Fibroblast of lung (primary cell): ENCODE data around the gene JARID2. TPM values are rescaled to one million over a fixed set of nuclear protein-coding genes. Genes with fewer than 3 reads are reported as not detected.

Source experiments
- DNase-seq, 2 donors: peaks; one replicate each; pipeline versions ENCODE4 v3.0.0 to v3.0.0-alpha.2; 2010; ENCODE audit warnings: low read depth in 2 of 2
- H2AFZ ChIP-seq: 2 replicates; pipeline ENCODE4 v1.5.1; 2012; ENCODE audit warnings: low read length, control low read depth, inconsistent platforms
- H3K27ac ChIP-seq: 2 replicates; pipeline ENCODE4 v1.5.1; 2011; ENCODE audit warnings: low read length, control low read depth; ENCODE audit not compliant: insufficient read depth
- H3K27me3 ChIP-seq: 2 replicates; pipeline ENCODE4 v1.5.1; 2011; ENCODE audit warnings: mild to moderate bottlenecking, low read length; ENCODE audit not compliant: control insufficient read depth, insufficient read depth
- H3K36me3 ChIP-seq: 2 replicates; pipeline ENCODE4 v1.5.1; 2011; ENCODE audit warnings: low read length; ENCODE audit not compliant: control insufficient read depth, insufficient read depth
- H3K4me1 ChIP-seq: 2 replicates; pipeline ENCODE4 v1.5.1; 2011; ENCODE audit warnings: low read length; ENCODE audit not compliant: control insufficient read depth, insufficient read depth; ENCODE audit errors: extremely low read depth
- H3K4me2 ChIP-seq: 2 replicates; pipeline ENCODE4 v1.5.1; 2011; ENCODE audit warnings: low read length, control low read depth; ENCODE audit not compliant: insufficient read depth; ENCODE audit errors: extremely low read depth
- H3K4me3 ChIP-seq, 4 experiments: fragments of 200-600 bp in 1 of 4; sonication (generic) in 1 of 4; replicated peaks in 1 of 4; 2 replicates each; pipeline ENCODE4 v1.5.1; 2011 to 2016; ENCODE audit warnings: low read length in 4 of 4, low read depth in 3 of 4, mild to moderate bottlenecking in 3 of 4, control low read depth in 2 of 4, inconsistent platforms in 1 of 4, mixed read lengths in 1 of 4; ENCODE audit not compliant: insufficient read depth in 1 of 4; ENCODE audit errors: control extremely low read depth in 1 of 4
- H3K79me2 ChIP-seq: 2 replicates; pipeline ENCODE4 v1.5.1; 2012; ENCODE audit warnings: mild to moderate bottlenecking, low read length, inconsistent platforms; ENCODE audit not compliant: control insufficient read depth, insufficient read depth
- H3K9ac ChIP-seq: 2 replicates; pipeline ENCODE4 v1.5.1; 2011; ENCODE audit warnings: mild to moderate bottlenecking, low read length, control low read depth; ENCODE audit not compliant: insufficient read depth
- H3K9me3 ChIP-seq: 2 replicates; pipeline ENCODE4 v1.5.1; 2012; ENCODE audit warnings: low read depth, low read length; ENCODE audit not compliant: control insufficient read depth, insufficient read depth
- H4K20me1 ChIP-seq: 2 replicates; pipeline ENCODE4 v1.5.1; 2011; ENCODE audit warnings: low read length; ENCODE audit not compliant: control insufficient read depth, insufficient read depth; ENCODE audit errors: extremely low read depth
- CTCF ChIP-seq, 2 donors: IDR thresholded peaks in 1 of 2; conservative IDR thresholded peaks in 1 of 2; 1 replicate in 1 of 2; 2 replicates in 1 of 2; pipeline ENCODE4 v1.5.1; 2011 to 2012; ENCODE audit warnings: low read length in 2 of 2, control low read depth in 1 of 2, inconsistent platforms in 1 of 2, low read depth in 1 of 2, mild to moderate bottlenecking in 1 of 2
- EZH2 ChIP-seq: IDR thresholded peaks from 2 replicates; pipeline ENCODE4 v1.5.1; 2012; ENCODE audit warnings: low read length, control low read depth, mild to moderate bottlenecking; ENCODE audit errors: missing control alignments
- polyA plus RNA-seq, 2 donors: library from polyadenylated mRNA; depleted of rRNA in 1 of 2; stranded (reverse) in 1 of 2; unstranded in 1 of 2; fragments of >200 nt; gene quantifications; 2 replicates each; pipeline ENCODE4 v1.2.1, GENCODE V29; 2011 to 2012; ENCODE audit warnings: missing spikeins in 1 of 2
- total RNA-seq: library from RNA; depleted of rRNA; stranded (reverse); fragments of >200 nt; gene quantifications from 2 replicates; pipeline ENCODE4 v1.2.1, GENCODE V29; 2014

Gene JARID2
- total and polyA plus RNA-seq, 2 donors (not counting 1 experiment from before 2014, with no cell fraction given) = 5.0 to 8.2 TPM

DNA sequence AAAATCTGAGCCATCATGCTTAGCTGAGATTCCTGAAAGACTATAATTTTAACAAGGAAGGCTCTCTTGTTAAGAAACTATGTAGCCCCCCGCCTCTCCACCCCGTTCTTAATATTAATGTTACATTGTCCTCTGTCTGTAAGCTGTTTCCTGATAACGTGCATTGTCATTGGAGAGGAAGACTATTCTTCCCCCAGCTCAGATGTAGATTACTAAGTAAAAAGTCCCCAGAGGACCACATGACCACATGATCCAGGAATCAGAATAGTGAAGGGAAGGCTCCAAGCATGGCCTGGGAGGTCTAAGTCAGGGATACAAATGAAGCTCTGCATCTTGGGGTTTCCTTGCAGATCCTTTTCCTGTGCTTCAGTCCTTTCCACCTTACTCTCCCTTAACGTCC is 106.4 kb downstream of the JARID2 start:
- peaks cover 2% of the 10 kb centered on the region for H3K4me1 ChIP-seq
- DNase-seq = no peak
- no peak overlapping the region for H3K27ac ChIP-seq
- no peaks in the 10 kb centered on the region for H3K36me3 ChIP-seq
- H2AFZ ChIP-seq = no peak overlapping the region
- TF ChIP-seq EZH2 (no peak), CTCF (conservative IDR thresholded peaks at IDR 0.05 in 1 of 2, IDR thresholded peaks at IDR 0.05 in 1 of 2; ENCODE audit: low read depth in 1 of 2, low read length in 2 of 2) (no peak)
- H3K27me3 ChIP-seq = no peaks in the 10 kb centered on the region
- peaks cover 2% of the 10 kb centered on the region for H4K20me1 ChIP-seq
- H3K9ac ChIP-seq = no peak overlapping the region
- no peak overlapping the region for H3K4me2 ChIP-seq
- peaks cover 7% of the 10 kb centered on the region for H3K79me2 ChIP-seq
- no peaks in the 10 kb centered on the region for H3K9me3 ChIP-seq
- no peak overlapping the region for H3K4me3 ChIP-seq

GRCh38 chr6:15352845-15353244 is 107.0 kb downstream of the JARID2 start:
- peaks cover 4% of the 10 kb centered on the region for H3K79me2 ChIP-seq
- H3K4me1 ChIP-seq = peaks cover 2% of the 10 kb centered on the region
- DNase-seq = peak; percentile 59 to 63
- no peak overlapping the region for H2AFZ ChIP-seq
- H3K27me3 ChIP-seq = no peaks in the 10 kb centered on the region
- H4K20me1 ChIP-seq = no peaks in the 10 kb centered on the region
- no peak overlapping the region for H3K4me3 ChIP-seq
- no peaks in the 10 kb centered on the region for H3K9me3 ChIP-seq
- TF ChIP-seq EZH2 (no peak), CTCF (conservative IDR thresholded peaks at IDR 0.05 in 1 of 2, IDR thresholded peaks at IDR 0.05 in 1 of 2; ENCODE audit: low read depth in 1 of 2, low read length in 2 of 2) (no peak)
- no peaks in the 10 kb centered on the region for H3K36me3 ChIP-seq
- no peak overlapping the region for H3K4me2 ChIP-seq
- H3K9ac ChIP-seq = no peak overlapping the region
- no peak overlapping the region for H3K27ac ChIP-seq

DNA sequence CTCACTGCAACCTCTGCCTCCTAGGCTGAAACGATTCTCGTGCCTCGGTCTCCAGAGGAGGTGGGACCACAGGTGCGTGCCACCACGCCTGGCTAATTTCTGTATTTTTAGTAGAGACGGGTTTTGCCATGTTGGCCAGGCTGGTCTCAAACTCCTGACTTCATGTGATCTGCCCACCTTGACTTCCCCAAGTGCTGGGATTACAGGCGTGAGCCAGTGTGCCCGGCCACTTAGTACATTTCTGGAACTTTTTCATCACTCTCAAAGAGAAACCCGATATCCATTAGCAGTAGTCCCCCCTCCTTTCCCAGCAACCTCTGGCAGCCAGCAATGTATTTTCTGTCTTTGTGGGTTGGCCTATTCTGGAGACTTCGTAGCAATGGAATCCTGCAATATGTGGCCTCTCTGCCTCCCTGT is 109.8 kb downstream of the JARID2 start:
- Histone ChIP-seq H3K9ac (no peak overlapping the region), H3K79me2 (peaks cover 3% of the 10 kb centered on the region), H3K27ac (no peak overlapping the region), H3K4me2 (no peak overlapping the region), H3K4me1 (no peaks in the 10 kb centered on the region), H3K9me3 (no peaks in the 10 kb centered on the region), H3K27me3 (no peaks in the 10 kb centered on the region), H3K36me3 (no peaks in the 10 kb centered on the region), H4K20me1 (no peaks in the 10 kb centered on the region), H2AFZ (no peak overlapping the region), H3K4me3 (no peak overlapping the region)
- peak in 1 of 2 donors; percentile 53 for DNase-seq
- TF ChIP-seq EZH2 = no peak
- no peak for TF ChIP-seq CTCF (conservative IDR thresholded peaks at IDR 0.05 in 1 of 2, IDR thresholded peaks at IDR 0.05 in 1 of 2; ENCODE audit: low read depth in 1 of 2, low read length in 2 of 2)
